GM19324 (cell line): ENCODE measurements around the gene ENTPD3.

Experiments
- ATAC-seq: cut with Tn5 transposase; IDR thresholded peaks from one replicate; pipeline ENCODE4 v1.9.1; 2021; ENCODE audit warnings: mild to moderate bottlenecking, moderate library complexity; ENCODE audit not compliant: unreplicated experiment, low FRiP score

The ENTPD3 gene

DNA sequence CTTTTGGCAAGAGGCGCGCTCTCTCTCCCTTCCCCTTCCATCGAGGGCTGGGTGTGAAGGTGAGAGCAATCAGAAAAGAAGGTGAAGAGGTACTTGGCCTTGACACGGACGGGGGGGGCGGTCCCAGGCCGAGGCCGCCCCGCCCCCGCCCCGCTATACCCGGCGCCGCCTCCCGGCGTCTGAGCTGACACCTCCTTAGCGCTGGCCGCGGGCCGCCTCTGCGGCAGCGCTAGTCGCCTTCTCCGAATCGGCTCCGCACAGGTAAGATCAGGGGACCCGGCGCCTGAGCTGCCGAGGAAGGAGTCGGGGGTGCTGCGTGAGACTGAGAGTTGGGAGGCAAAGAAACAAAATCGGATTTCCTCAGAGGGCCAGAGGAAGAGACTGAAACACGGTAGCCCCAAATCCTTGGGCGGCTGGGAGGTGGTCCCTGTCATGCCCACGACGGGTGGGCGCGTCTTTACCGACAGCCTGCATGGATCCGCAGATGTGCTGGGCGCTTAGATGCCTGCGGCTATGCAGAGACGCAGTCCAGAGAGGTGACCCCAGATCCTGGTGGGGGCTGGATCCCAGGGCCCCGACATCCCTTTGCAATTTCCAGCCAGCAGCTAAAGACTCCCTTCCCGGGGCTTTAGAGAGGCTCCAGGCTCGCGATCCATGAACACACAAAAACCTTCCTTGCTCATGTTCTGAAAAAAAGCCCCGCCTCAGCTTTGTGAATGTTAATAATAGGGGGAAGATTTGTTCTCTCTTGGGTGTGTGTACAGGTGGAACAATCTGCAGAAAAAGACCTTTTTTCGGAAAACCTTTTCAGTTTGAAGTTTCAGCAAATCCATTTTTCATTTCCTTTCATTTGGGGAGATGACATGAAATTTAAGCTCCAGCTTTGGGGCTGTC lies at the start of gene ENTPD3:
Gene ENTPD3 (plus strand): TSS at position 184 of the 894 bp plus-strand sequence. CDS start 874 bp downstream, outside the sequence.
- ATAC-seq, result no peak

- no peak for ATAC-seq
Observed at GRCh38 chr3:40339871-40340270, 47.1 kb upstream of the ENTPD3 start.

- ATAC-seq, result no peak
Observed at GRCh38 chr3:40340541-40341170, 46.3 kb upstream of the ENTPD3 start.

DNA sequence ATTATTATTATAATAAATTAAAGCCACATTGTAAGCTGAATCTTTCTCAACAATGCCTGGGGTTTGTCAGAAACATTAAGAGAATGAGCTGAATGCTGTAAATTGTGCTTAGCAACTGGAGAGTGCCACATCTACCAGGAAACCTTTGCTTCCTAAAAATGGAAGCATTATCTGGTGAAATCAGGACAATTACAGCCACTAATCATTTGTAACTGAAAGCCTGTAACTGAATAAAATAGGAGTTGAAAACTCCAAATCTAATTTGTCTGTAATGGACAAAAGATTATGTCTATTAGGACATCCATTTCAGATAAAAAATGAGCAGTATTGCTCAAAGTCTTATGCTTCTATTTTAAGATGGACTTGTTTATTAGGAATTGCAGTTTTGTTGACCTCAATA lies 45.3 kb upstream of the ENTPD3 start:
- no peak for ATAC-seq

DNA sequence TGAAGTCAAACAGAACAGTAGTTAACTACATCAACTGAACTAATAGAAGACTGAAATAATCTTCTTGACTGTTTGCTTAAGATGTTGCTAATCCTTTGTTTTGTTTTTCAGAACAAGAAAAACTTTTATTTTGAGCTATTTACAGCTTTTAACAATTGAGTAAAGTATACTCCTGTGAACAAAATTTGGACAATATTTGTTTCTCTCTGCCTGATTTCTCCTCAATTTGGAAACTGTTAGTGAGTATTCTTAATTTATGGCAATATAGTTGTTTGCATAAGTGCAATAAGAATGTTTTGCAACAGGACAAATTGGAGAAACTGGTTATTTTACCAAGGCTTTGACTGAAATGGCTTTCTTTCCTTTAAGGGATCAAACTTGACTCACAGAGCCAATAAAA lies 36.5 kb upstream of the ENTPD3 start:
- ATAC-seq, result no peak

GRCh38 chr3:40355410-40355809 lies 31.6 kb upstream of the ENTPD3 start:
- ATAC-seq, result no peak

GRCh38 chr3:40358454-40358853 lies 28.5 kb upstream of the ENTPD3 start:
- no peak for ATAC-seq

GRCh38 chr3:40363674-40364073 lies 23.3 kb upstream of the ENTPD3 start:
- no peak for ATAC-seq

DNA sequence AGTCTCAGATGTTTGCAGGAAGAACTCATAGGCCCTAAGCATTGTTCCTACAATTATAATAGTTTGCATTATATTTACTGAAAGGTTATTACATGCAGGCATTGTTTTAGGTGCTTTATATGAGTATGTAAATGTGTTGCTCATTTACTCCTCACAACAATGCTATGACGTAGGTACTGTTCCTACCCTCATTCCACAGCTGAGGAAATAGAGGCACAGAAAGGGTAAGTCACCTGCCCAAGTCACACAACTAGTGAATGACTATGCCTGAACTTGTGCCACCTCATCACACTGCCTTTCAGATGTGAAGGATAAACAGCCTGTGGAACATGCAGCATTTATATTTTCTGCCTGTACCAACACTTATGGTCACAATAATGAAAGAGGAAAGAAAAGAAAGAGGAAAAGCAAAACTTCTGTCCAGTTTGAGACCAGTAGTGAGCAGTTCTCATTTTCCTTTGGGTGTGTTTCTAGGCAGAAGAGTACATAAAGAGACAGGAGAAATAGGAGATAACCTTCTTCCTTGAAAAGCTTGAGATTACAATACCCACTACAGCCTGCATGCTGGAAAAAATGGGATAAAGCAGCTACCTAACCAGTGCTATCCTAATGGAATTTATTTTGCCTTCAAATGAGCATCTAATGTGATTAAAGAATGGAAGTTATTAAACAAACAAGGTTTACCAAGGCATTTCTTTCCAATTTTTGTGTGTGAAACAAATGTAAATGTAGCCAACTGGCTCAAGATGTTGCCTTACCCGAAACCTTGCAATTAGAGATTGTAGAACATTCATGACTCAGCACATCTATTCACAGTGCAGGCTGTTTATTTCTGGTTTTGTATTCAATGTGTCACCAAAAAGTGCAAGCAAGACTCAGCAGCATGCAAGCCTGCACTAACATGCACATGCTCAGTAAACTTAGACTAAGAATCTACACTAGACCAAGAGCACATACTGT lies 20.5 kb upstream of the ENTPD3 start:
- no peak for ATAC-seq

- ATAC-seq, result no peak
Observed at GRCh38 chr3:40369716-40370115, 17.3 kb upstream of the ENTPD3 start.

DNA sequence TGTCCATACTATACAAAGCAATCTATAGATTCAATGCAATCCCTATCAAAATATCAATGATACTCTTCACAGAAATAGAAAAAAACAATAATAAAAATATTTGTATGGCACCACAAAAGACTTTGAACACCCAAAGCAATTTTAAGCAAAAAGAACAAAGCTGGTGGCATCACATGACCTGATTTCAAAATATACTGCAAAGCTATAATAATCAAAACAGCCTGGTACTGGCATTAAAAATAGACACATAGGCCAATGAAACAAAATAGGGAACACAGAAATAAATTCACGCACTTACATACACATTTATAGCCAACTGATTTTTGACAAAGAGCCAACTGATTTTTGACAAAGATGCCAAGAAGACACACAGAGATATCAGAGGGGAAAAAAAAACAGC lies 9.2 kb upstream of the ENTPD3 start:
- no peak for ATAC-seq

- ATAC-seq, result no peak
Observed at GRCh38 chr3:40379674-40380306, 7.2 kb upstream of the ENTPD3 start.

GRCh38 chr3:40381904-40382616 lies 4.9 kb upstream of the ENTPD3 start:
- ATAC-seq, result no peak

- no peak for ATAC-seq
Observed at GRCh38 chr3:40382617-40382979, 4.4 kb upstream of the ENTPD3 start.

- no peak for ATAC-seq
Observed at GRCh38 chr3:40386213-40386612, 771 bp upstream of the ENTPD3 start.

- no peak for ATAC-seq
Observed at GRCh38 chr3:40387895-40388254, 891 bp downstream of the ENTPD3 start.

GRCh38 chr3:40396406-40396805 lies 9.4 kb downstream of the ENTPD3 start:
- ATAC-seq, result no peak

- no peak for ATAC-seq
Observed at GRCh38 chr3:40397129-40397528, 10.1 kb downstream of the ENTPD3 start.

DNA sequence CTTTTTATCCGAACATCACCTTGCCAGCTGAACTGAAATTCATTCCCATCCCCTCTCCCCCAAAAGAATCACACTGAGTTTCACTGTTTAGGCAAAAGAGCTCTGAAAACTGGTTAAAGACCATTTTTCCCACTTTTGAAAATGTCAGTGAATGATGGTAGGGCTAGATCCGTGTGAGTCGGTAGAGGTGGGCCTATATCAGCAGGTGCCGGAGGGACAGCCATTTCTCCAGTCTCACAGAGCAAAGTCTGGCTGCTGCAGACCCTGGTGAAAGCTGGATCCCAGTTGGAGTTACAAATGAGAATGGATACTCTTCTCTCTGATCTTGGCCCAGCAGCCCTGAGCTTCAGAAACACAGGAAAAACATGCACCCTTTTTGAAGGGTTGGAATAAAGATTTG lies 10.9 kb downstream of the ENTPD3 start:
- ATAC-seq, result no peak

DNA sequence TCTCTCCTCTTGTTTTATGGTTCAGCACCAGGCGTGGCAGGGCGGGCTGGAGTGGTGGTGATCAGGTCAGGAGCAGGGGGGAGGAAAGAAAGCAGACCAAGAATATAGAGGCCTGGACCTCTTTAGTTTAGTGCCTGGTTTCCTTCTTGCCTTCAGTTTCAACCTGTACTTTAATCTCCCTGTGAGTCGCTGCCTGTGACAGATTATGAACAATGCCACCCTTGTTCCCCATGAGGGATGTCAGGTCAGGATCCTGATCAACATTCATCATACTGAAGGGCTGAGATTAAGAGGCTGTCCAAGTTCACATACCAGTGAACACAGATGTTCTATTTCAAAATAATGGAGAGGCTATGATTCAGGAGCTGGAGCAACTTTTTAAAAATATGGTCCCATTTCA lies 11.4 kb downstream of the ENTPD3 start:
- no peak for ATAC-seq
